Measurements from ENCODE around the gene PCSK7.

DNA sequence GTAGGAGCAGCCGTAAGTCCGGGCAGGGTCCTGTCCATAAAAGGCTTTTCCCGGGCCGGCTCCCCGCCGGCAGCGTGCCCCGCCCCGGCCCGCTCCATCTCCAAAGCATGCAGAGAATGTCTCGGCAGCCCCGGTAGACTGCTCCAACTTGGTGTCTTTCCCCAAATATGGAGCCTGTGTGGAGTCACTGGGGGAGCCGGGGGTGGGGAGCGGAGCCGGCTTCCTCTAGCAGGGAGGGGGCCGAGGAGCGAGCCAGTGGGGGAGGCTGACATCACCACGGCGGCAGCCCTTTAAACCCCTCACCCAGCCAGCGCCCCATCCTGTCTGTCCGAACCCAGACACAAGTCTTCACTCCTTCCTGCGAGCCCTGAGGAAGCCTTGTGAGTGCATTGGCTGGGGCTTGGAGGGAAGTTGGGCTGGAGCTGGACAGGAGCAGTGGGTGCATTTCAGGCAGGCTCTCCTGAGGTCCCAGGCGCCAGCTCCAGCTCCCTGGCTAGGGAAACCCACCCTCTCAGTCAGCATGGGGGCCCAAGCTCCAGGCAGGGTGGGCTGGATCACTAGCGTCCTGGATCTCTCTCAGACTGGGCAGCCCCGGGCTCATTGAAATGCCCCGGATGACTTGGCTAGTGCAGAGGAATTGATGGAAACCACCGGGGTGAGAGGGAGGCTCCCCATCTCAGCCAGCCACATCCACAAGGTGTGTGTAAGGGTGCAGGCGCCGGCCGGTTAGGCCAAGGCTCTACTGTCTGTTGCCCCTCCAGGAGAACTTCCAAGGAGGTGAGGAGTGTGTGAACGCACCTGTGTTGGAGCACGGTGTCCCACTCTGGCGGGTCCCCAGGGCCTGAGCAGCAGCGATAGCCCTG is 32.6 kb downstream of the PCSK7 start, which contains the start of gene TAGLN:
- TF ChIP-seq, protein P1, sequence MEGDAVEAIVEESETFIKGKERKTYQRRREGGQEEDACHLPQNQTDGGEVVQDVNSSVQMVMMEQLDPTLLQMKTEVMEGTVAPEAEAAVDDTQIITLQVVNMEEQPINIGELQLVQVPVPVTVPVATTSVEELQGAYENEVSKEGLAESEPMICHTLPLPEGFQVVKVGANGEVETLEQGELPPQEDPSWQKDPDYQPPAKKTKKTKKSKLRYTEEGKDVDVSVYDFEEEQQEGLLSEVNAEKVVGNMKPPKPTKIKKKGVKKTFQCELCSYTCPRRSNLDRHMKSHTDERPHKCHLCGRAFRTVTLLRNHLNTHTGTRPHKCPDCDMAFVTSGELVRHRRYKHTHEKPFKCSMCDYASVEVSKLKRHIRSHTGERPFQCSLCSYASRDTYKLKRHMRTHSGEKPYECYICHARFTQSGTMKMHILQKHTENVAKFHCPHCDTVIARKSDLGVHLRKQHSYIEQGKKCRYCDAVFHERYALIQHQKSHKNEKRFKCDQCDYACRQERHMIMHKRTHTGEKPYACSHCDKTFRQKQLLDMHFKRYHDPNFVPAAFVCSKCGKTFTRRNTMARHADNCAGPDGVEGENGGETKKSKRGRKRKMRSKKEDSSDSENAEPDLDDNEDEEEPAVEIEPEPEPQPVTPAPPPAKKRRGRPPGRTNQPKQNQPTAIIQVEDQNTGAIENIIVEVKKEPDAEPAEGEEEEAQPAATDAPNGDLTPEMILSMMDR (conservative IDR thresholded peaks at IDR 0.05; ENCODE audit: low read depth, low read length): no peak
- TF ChIP-seq FOS (IDR thresholded peaks at IDR 0.05; ENCODE audit: low read depth, low read length) (no peak), POLR2A (IDR thresholded peaks at IDR 0.05; ENCODE audit: low read depth, low read length) (peak; percentile 98)
